GM18951 (cell line): Measurements from ENCODE around the gene PIEZO1.

Experiments
- POLR2A ChIP-seq: IDR thresholded peaks from 4 replicates; pipeline ENCODE4 v1.6.1; 2011; ENCODE audit warnings: mild to moderate bottlenecking; ENCODE audit not compliant: insufficient read length, insufficient read depth; ENCODE audit errors: extremely low read depth
- in situ Hi-C: fragments of 300-500 bp; cut with MboI; formaldehyde crosslinking; loops from one replicate; pipeline ENCODE4 v1.12.0; 2022; ENCODE audit warnings: low sequenced_read_pairs, mixed read lengths, inconsistent platforms; ENCODE audit not compliant: unreplicated experiment

Gene PIEZO1

DNA sequence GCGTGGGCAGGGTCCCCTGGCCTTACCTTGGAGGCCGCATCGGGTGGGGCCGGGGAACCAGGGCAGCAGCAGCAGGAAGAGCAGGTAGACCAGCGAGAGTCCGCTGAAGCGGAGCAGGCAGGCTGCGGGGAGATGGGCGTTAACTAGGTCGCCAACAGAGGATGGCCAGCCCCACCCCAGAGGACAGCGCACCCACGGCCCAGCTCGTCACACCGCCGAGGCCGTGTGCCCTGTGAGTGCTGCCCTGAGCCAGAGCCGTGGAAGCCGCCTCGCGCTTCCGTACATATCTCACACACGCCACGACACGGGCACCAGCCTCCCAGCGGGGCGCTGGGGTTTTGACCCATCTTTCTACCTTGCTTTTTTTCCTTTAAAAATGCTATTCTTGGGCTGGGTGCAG, 35.7 kb downstream of the PIEZO1 start:
- in situ Hi-C loops = no loop called here
- no peak for TF ChIP-seq POLR2A

DNA sequence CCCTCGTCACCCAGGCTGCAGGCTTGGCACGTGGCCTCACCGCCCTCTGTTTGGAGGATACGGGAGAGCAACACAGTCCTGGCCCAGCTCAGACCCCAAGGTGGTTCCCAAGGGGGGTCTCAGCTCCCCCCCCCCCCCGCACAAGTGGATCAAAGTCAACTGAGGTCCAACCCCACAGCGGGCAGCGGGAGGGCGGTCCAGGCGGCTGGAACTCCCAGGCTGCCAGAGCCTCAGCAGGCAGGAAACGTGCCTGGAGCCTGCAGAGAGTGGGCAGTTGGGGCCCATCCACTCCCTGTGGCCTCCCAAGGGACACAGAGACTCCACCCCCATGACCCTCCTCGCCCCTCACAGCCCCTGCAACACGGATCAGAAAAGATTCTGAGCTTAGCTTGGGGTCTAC, 36.7 kb downstream of the PIEZO1 start:
- no peak for TF ChIP-seq POLR2A
- in situ Hi-C loops = no loop called here

DNA sequence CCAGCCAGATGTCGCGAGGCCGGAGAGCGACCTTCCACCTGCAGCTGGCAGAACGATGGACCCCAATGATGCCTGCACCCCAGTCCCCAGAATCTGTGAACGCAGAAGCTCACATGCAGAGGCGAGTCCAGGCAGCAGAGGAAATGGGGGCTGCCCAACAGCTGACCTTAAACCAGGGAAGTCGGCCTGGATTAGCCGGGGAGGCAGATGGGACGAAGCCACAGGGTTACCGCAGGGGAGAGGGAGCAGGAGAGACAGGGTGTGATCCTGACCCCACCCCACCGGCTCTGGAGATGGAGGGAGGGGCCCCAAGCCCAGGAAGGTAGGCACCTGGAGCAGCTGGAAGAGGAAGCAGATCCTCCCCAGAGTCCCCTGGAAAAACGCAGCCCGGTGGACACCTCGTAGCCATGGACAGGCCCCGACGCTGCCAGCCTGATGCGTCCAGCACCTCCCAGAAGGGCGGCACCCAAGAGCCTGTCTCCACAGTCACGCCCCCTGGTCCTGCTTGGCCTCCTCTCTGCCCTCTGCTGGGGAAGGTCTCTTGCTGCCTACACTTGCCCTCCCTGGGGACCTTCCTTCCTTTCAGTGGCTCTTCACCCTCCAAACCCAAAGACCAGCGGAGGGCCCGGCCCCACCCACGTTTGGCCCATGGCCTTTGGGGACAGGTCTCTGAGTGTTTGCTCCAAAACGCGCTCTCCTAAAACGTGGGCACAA, 37.3 kb downstream of the PIEZO1 start:
- in situ Hi-C loops = no loop called here
- TF ChIP-seq POLR2A = no peak

DNA sequence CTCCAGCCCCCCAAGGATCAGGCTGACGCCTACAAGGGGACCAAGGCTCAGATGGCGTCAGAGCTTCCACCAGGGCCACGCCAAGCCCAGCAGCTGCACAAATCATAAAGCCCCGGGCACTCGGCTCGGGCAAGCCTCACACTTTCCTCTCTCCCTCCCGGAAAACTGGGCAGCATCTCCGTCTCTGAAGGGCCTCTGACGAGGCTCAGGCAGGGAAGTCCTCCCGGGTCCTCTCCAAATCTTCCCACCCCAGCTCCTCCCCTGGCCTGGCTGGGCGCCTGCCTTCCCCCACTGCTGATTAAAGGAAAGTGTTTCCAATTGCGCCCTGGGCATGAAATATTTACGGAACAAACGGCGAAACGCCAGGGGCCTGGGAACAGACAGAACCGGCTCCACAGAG, 38.5 kb downstream of the PIEZO1 start:
- in situ Hi-C loops = no loop called here
- no peak for TF ChIP-seq POLR2A

DNA sequence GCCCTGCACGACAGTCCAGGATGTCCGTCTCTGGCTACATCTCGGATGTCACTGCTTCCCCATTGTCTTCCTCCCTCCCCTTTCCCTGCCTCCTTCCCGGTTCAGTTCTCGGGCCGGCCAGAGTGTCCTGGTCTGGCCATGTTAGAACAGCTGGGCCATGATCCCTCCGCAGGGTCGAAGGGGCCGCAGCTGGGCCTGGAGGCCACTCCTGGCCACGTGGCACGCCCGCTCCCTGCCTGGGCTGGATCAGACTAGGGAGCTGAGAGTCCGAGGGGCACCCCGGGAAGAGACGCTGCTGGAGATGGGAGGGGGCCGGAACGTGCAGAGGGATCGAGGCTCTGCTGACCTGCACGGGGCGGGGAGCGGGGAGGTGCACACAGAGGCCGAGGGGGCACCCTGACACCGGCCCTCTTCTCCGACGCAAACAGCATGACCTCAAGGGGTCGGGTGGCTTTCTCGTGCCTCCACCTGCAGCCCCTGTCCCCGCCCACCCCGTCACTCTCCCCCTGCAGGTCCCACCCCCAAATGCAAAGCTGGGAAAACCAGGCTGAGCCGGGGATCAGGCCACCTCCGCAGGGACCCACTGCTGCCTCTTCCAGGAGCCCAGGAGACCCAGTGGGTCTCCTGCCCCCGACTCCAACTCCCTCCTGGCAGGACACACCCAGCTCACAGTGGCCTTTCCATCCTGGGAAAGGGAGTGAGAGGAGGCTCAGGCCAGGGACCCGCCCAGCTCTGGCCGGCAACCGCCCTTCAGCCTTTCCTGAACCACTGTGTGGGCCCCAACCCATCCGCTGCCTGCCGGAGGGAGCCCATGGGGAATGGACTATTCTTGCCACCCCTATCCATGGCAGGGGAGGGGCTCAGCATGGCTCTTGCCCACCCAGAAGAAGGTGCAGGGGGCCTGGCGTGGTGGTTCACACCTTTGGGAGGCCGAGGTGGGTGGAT, 40.2 kb downstream of the PIEZO1 start:
- TF ChIP-seq POLR2A = no peak
- in situ Hi-C loops = no loop called here

DNA sequence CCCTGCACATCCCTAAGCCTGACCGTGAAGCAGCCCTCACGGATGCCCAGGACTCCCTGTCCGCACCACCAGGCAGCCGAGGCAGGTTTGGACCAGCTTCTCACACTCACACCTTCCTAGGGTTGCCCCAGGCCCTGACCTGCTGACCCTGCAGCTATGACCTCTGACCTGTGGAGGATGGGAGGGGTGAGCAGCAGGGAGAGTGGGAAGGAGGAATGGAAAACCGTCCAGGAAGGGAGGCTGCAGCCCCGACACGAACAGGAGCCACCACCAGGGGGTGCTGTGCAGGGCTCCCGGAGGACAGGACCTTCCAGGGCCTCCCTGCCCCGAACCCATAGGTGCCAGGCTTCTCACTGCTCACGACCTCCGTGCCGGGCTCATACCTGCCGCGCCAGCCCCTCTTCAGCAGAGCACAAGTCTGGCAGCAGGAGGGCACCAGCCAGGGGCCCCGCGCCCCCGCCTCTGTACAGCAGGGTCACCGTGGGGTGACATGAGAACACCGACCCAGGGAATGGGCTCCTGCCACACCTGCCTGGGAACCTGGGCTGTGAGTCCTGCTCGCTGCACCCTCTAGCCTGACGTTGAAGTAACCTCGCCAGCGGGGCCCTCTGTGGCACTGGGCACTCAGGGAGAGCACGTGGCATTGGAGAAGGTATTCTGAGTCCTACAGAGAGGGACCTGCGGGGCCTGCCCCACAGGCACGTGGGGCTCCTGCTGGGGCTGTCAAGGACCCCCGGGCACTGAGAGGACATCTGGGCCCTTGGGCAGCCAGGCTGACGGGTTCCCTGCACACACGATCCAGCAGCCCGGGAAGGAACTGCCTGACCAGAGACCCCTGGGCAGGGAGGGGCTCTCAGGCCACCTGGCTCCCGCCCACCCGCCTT, 41.1 kb downstream of the PIEZO1 start:
- in situ Hi-C loops = no loop called here
- no peak for TF ChIP-seq POLR2A

DNA sequence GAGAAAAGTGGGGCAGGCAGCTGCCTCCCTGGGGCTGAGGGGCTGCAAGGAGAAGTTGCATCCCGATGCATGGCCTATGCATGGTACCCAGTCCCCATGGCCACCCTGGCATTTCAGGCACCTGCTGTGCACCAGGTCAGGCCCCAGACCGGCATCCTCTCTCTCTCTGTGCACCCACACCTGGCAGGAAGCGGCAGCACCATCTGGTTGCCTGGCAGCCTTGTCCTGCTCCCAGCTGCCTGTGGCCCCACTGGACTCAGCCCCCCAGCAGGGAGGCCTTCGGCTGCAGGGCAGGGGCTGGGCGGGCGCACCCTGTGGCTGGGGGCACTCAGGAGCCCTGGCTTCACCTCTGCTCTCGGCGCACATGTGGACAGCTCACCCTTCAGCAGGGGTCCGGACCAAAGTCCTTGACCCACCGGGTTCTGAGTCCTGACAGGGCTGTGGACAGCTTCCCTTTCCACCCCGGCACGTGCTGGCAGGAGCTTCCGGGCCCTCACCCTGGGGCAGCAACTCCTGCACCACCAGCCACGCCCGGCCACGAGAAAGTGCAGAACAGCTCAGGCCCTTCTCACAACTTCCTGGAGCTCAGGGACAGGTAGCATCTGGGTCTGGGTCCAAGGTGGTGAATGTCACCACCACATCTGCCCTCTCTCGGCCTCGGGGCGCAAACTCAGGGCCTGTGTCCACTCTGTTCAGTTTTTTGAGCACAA, 42.0 kb downstream of the PIEZO1 start:
- no peak for TF ChIP-seq POLR2A
- in situ Hi-C loops = no loop called here

DNA sequence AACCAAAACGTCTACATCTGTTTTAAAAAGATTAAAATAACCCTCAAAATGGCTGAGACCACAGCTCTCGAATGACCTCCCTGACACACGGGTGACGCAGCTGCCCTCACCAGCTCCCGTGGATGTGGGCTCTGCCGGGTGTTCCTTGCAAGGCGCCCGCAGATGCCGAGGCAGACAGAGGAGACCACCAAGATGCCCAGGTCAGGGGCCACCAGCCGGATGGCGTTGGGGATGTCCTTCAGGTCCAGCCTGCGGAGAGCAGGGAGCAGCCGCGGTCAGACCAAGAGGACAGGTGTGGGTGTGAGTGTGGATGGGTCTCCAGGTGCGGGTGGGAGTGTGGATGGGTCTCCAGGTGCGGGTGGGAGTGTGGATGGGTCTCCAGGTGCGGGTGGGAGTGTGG, 43.7 kb downstream of the PIEZO1 start:
- in situ Hi-C loops = no loop called here

DNA sequence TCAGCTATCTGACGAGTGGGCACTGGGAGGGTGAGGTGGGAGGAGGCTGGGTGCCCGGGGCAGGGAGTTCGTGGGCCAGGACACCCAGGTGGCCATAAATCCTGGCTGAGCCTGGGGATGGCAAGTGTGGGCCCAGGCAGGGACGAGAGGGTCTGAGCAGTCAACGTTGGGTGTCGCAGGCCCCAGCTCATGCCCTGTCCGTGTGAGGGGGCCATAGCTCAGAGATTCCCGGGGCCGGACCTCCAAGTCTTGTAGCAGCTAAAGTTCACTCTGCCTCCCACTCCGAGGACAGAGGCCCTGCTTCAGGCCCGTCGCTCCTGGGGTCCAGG, 44.3 kb downstream of the PIEZO1 start:
- TF ChIP-seq POLR2A = no peak
- in situ Hi-C loops = no loop called here

More for the DNA sequence above, 43.7 kb downstream of the PIEZO1 start:
- no peak for TF ChIP-seq POLR2A

DNA sequence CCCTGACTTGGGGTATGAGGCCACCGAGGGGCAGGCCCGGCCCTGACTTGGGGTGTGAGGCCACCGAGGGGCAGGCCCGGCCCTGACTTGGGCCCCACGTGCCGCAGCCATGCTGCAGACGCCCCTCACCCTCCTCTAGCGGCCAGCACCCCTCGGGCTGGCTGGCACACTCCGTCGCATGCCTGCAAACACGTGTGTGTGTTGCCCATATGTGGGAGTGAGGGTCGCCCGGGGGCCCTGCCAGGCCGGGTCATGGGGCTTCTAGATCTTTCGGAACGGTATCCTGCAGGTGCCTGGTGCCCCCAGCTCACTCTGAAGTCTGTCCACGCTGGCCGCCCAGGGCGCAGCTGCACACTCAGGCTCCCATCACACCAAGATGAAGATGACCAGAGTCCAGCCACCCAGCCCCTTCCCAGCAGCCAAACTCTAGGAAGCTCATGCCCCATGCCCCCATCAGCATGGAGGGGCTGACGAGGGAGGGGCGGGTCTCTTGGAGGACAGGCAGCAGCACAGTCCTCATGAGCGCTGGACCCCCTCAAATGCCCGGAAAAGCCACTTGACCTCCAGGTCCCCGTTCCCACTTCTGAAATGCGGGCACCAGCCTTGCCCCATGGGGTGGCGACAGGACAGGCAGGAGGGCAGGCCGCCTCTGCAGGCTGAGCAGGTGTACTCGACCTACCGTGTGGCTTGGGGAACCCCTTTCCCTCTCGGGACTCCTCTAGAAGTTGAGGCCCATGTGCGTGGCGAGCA, 44.9 kb downstream of the PIEZO1 start:
- TF ChIP-seq POLR2A = no peak
- in situ Hi-C loops = no loop called here

DNA sequence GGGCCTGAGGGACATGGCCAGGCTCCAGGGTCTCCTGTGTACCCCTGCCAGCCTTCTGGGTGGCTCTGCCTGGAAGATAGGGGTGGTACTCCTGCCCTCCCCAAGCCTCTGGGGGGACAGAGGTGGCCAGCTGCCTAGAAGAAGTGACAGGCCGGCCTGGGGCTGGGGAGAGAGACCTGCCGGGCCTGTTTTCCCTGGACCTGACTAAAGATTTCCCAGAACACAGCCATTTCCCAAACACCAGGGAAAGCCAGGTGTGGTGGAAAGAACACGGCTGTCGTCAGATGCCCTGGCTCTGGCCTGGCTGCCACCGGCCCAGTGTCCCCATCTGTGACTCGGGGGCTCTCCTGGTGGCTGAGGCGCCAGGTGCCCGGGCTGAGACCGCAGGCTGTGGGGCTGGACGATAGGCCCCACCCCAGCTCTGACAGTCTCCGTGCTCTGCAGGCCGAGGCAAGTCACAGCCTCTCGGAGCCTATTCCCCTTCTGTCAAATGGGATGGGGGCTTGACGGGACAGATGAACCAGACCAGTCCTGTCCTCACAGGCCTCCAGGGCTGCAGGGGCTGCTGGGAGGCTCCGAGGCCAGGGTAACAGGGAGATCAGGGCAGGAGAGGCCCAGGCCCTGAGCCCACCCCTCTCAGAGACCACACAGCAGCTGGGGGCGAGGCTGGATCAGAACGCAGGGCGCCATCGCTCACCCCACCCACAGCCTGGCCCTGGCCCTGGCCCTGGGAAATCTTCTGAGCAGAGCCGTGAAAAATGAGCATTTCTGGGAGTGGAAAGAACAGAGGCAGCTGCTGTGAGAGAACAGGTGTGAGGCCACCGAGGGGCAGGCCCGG, 45.7 kb downstream of the PIEZO1 start:
- in situ Hi-C loops = no loop called here
- TF ChIP-seq POLR2A = no peak
